GM20000 (cell line): Measurements from ENCODE around the gene SRRM1.

Experiments
- DNase-seq: peaks from one replicate; pipeline ENCODE4 v3.0.0; 2012; ENCODE audit warnings: low spot score
- TF ChIP-seq, protein P1 (sequence below): IDR thresholded peaks from 2 replicates; pipeline ENCODE4 v1.5.1; 2012; ENCODE audit warnings: mild to moderate bottlenecking, control low read depth; ENCODE audit errors: extremely low read depth, missing control alignments

The SRRM1 gene

DNA sequence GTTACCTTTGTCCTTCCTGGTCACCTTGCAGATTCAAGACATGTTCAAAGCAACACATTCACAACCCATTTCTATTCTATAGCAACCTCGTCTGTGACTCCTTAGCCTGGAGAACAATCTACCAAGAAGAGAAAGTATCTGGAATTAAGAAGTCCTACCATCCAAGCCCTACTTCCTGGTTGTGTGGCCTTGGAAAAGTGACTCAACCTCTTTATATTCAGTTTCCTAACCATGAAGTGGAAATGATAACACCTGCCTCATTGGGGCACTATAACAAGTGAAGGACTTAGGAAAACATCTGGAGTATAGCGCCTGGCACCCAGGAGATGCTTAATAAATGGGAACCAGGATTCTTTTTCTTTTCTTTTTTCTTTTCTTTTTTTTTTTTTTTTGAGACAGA is 36.5 kb upstream of the SRRM1 start:
- no peak for DNase-seq
- TF ChIP-seq, protein P1, sequence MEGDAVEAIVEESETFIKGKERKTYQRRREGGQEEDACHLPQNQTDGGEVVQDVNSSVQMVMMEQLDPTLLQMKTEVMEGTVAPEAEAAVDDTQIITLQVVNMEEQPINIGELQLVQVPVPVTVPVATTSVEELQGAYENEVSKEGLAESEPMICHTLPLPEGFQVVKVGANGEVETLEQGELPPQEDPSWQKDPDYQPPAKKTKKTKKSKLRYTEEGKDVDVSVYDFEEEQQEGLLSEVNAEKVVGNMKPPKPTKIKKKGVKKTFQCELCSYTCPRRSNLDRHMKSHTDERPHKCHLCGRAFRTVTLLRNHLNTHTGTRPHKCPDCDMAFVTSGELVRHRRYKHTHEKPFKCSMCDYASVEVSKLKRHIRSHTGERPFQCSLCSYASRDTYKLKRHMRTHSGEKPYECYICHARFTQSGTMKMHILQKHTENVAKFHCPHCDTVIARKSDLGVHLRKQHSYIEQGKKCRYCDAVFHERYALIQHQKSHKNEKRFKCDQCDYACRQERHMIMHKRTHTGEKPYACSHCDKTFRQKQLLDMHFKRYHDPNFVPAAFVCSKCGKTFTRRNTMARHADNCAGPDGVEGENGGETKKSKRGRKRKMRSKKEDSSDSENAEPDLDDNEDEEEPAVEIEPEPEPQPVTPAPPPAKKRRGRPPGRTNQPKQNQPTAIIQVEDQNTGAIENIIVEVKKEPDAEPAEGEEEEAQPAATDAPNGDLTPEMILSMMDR, result no peak

DNA sequence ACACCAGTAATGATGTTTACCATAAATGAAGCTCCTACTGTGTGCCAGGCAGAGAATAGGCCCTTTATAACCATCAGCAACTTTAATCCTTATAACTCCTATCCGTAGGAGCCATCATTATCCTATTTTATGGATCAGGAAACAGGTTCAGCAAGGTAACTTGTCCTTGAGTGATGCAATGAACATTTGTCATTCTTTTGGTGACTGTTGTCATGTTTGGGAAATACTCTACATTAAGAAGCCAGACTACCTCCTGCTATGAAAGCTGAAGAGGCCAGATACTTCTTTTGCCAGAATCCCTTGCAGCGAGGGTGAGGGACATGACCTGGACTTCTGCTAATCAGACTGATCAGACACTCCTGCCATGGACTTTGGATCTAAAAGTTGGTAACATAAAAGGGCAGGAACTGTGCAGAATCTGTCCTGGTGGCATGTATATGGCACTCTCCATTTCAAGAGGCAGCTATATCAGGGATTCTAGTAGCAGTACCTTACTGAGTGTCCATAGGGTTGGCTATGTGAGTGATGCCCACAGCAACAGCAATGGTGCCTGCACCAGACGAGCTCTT is 33.1 kb upstream of the SRRM1 start:
- no peak for DNase-seq
- TF ChIP-seq, protein P1, result no peak

DNA sequence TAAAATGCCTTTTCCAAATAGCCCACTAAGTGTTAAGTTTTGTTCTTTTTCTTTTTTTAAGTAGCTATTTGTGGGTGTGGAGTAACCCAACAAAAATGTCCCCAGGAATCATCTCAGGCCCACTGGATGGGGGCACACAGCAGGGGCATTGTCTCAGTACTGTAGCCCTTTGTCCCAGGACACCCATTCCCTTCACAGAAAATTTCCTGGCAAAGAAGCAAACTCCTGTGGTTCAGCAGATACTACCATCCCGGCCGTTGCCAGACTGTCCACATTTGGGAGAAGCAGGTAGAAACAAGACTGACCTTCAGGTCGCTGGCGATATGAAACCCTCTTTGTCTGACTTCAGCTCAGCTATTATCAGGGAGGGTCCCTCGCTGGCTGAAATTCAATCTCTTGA is 23.7 kb upstream of the SRRM1 start:
- no peak for DNase-seq
- TF ChIP-seq, protein P1, result no peak

DNA sequence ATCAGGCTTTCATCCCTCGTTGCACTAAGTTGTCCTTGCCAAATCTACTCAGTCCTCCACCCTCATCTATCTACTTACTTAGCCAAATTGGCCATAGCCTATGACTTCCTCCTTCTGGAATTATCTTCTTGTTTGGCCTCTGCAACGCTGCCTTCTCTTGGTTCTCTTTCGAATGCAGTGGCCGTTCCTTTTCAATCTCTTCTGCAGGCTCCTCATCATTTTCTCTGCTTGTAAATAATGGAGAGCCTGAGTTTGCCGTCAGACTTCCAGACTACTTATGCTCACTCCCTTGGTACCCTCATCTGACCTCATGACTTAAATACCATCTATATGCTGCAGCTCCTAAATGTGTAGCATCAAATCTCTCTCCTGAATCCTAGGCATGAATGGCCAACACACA is 22.4 kb upstream of the SRRM1 start:
- no peak for DNase-seq
- TF ChIP-seq, protein P1, result no peak

DNA sequence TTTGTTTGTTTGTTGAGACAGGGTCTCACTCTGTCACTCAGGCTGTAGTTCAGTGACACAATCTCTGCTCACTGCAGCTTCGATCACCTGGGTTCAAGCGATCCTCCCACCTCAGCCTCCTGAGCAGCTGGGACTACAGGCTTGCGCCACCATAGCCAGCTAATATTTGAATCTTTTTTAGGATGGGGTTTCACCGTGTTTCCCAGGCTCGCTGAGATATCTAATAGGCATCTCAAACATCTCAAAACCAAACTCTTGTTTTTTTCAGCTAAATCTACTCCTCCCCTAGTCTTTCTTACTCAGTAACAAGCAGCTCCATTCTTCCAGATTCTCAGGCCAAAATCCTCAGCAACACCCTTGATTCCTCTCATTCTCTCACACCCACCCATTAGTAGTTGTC is 22.0 kb upstream of the SRRM1 start:
- TF ChIP-seq, protein P1, result no peak
- no peak for DNase-seq

DNA sequence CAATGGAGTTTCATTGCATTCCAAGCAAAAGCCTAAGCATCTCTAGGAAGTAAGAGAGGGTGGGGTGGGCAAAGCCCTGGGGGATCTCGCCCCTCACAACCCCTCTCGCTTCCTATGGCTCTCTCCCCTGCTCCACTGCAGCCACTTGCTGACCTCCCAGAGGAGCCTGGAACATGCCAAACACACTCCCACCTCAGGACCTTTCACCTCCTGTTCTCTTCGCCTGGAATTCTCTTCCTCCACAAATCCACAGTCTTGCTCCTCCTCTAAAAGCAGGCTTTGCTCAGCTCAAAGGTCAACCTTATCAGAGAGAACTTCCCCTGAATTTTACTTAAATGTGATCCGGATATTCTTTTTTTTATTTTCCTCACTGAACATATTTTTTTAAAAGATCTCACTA is 20.9 kb upstream of the SRRM1 start:
- TF ChIP-seq, protein P1, result no peak
- no peak for DNase-seq

DNA sequence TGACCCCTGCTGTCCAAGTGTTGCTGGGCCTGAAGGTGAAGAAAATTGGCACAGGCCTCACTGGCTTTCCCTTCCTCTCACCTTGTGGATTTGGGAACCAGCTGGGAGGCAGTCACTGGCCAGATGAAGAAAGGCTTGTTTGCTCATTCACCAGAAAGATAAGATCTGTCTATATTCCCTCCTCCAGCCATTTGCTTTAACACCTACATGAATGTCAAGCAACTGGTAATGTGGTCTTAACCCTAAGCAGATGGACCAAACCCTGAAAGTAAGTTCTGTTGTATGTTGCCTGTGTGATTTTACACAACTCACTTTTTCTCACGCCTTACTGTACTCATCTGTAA is 10.3 kb upstream of the SRRM1 start:
- DNase-seq, result no peak
- TF ChIP-seq, protein P1, result no peak
